HG03039 (cell line): ENCODE results near the gene IMPG2.

Experiments
- ATAC-seq: cut with Tn5 transposase; IDR thresholded peaks from one replicate; pipeline ENCODE4 v1.9.1; 2021; ENCODE audit warnings: mild to moderate bottlenecking, moderate library complexity; ENCODE audit not compliant: unreplicated experiment

The IMPG2 gene

DNA sequence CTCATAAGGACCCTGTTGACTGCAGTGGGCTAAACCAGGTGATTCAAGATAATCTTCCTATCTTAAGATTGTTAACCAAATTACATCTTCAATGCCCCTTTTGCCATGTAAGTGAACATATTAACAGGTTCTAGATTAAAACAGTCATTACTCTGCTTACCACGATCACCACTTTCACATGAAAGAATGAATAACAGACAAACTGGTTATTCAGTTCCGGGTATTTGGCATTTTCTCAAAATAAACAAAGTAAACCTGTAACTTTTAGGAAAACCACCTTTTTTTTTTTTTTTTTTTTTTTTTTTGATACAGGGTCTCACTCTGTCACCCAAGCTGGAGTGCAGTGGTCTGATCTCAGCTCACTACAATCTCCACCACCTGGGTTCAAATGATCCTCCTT lies 131.2 kb downstream of the IMPG2 start:
- no peak for ATAC-seq

DNA sequence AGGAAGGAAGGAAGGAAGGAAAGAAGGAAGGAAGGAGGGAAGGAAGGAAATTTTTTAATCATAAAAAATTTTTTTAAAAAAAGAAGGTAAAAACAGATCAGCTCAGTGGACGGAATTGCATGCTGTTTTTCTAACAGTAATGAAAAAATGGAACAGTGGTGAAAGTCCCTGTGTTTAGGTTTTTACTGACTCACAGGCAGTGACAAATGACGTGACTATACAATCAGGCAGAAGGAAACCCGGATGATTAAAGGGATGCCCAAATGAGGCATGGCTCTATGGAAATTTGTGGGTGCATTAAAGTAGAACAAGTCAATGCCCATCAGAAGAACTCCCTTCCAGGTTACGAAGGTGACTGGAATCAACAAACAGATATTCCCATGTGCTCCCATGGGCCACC lies 135.0 kb downstream of the IMPG2 start:
- no peak for ATAC-seq

- ATAC-seq = no peak
Observed at GRCh38 chr3:101184111-101184510, 136.3 kb downstream of the IMPG2 start.

DNA sequence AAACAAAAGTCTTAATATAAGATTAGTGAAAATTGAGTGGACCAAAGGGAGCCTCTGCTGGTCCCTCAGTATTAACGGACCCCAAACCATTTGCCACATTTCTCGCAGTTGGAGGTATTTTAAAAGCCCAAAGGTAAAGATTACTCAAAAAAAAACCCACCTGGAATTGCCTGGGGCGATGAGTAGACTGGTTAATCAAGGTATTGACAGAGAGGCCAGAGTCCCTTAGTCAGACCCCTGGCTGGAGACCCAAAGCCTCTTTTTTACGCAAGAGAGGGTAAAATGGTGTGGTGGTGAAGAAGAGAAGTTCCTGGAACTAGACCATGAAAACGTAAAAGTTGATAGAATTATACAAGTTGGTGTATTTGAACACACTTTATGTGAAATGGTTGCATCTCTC lies 137.2 kb downstream of the IMPG2 start:
- ATAC-seq = no peak

DNA sequence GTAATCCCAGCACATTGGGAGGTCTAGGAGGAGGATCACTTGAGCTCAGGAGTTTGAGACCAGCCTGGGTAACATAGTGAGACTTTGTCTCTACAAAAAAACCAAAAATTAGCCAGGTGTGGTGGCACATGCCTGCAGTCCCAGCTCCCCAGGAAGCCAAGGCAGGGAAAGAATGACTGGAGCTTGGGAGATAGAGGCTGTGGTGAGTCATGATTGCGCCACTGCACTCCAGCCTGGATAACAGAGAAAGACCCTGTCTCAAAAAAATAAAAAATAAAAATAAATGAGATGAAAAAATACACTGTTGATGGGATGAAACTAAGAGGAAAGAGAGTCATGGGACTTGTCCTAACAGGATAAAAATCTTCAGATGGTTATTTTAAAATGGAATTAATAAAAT lies 137.6 kb downstream of the IMPG2 start:
- no peak for ATAC-seq

GRCh38 chr3:101181801-101182200 lies 138.6 kb downstream of the IMPG2 start:
- no peak for ATAC-seq

DNA sequence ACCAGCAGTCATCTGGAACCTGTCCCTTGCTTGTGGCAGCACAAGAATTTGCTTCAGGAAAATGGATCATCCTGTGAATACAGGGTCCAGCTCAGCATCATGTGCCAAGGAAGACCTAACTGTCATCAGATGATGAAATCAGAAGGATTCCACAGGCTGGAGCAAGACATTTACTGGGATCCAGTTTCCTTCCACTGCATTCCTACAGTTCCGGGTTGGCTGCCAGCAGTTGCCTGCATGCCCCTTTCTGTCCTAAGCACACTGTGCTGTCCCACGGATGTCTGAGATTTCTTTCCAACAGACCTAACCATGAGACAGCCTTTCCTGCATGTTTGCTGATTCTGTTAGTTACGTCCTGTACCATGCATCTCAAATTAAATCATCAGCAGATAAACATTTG lies 140.7 kb downstream of the IMPG2 start:
- no peak for ATAC-seq

GRCh38 chr3:101177577-101177976 lies 142.8 kb downstream of the IMPG2 start:
- no peak for ATAC-seq
